SK-N-SH treated with all-trans-retinoic acid at 6 μM for 48 hours (cell line): ENCODE results near the gene MAML3.

Experiments used
- ATAC-seq: fragments of 200-7000 bp; cut with Tn5 transposase; 3 replicates; pipeline ENCODE4 v1.9.1; 2020; ENCODE audit warnings: mild to moderate bottlenecking, moderate library complexity
- ARNTL ChIP-seq: fragments of 450-650 bp; formaldehyde crosslinking; IDR thresholded peaks from 2 replicates; pipeline ENCODE4 v1.5.0; 2020; ENCODE audit warnings: low read depth, mild to moderate bottlenecking, moderate library complexity, borderline replicate concordance
- BACH2 ChIP-seq: fragments of 250-450 bp; sonication (Bioruptor Pico); IDR thresholded peaks from 2 replicates; pipeline ENCODE4 v1.9.0; 2021; ENCODE audit warnings: mild to moderate bottlenecking, borderline replicate concordance
- CSDC2 ChIP-seq: fragments of 250-450 bp; sonication (Bioruptor Pico); IDR thresholded peaks from 2 replicates; pipeline ENCODE4 v1.5.0; 2020; ENCODE audit warnings: mild to moderate bottlenecking, moderate library complexity
- ESRRG ChIP-seq: fragments of 250-450 bp; sonication (Bioruptor Pico); IDR thresholded peaks from 2 replicates; pipeline ENCODE4 v1.6.1; 2021; ENCODE audit warnings: mild to moderate bottlenecking
- GLIS3 ChIP-seq: fragments of 250-450 bp; sonication (Bioruptor Pico); IDR thresholded peaks from 2 replicates; pipeline ENCODE4 v1.5.0; 2020; ENCODE audit warnings: mild to moderate bottlenecking, moderate library complexity
- OSR1 ChIP-seq: fragments of 250-450 bp; sonication (Bioruptor Pico); IDR thresholded peaks from 2 replicates; pipeline ENCODE4 v1.8.0; 2022; ENCODE audit warnings: moderate library complexity, mild to moderate bottlenecking, inconsistent platforms
- RARB ChIP-seq: fragments of 250-450 bp; sonication (Bioruptor Pico); IDR thresholded peaks from 2 replicates; pipeline ENCODE4 v1.8.0; 2021; ENCODE audit warnings: mild to moderate bottlenecking, moderate library complexity
- SNAI2 ChIP-seq: fragments of 250-450 bp; sonication (Bioruptor Pico); IDR thresholded peaks from 2 replicates; pipeline ENCODE4 v1.5.0; 2020; ENCODE audit warnings: mild to moderate bottlenecking, moderate library complexity
- TCF4 ChIP-seq: fragments of 250-450 bp; sonication (Bioruptor Pico); IDR thresholded peaks from 2 replicates; pipeline ENCODE4 v1.8.0; 2021; ENCODE audit warnings: mild to moderate bottlenecking, moderate library complexity, borderline replicate concordance
- ZC3H10 ChIP-seq: fragments of 250-450 bp; sonication (Bioruptor Pico); IDR thresholded peaks from 2 replicates; pipeline ENCODE4 v1.5.1; 2021; ENCODE audit warnings: mild to moderate bottlenecking, moderate library complexity
- ZFP3 ChIP-seq: fragments of 250-450 bp; sonication (Bioruptor Pico); IDR thresholded peaks from 2 replicates; pipeline ENCODE4 v1.5.0; 2020; ENCODE audit warnings: mild to moderate bottlenecking, moderate library complexity
- ZNF565 ChIP-seq: fragments of 450-650 bp; formaldehyde crosslinking; conservative IDR thresholded peaks from 2 replicates; pipeline ENCODE4 v1.5.0; 2020; ENCODE audit warnings: low read depth, mild to moderate bottlenecking, moderate library complexity
- ZNF70 ChIP-seq: fragments of 450-650 bp; formaldehyde crosslinking; IDR thresholded peaks from 2 replicates; pipeline ENCODE4 v1.5.0; 2020; ENCODE audit warnings: mild to moderate bottlenecking, moderate library complexity
- TF ChIP-seq, protein P1 (sequence below): fragments of 250-450 bp; sonication (Bioruptor Pico); IDR thresholded peaks from 2 replicates; pipeline ENCODE4 v1.5.0; 2020; ENCODE audit warnings: mild to moderate bottlenecking, moderate library complexity
- TF ChIP-seq, protein P2 (sequence below): fragments of 250-450 bp; sonication (Bioruptor Pico); IDR thresholded peaks from 2 replicates; pipeline ENCODE4 v1.8.0; 2021; ENCODE audit warnings: low read depth, mild to moderate bottlenecking, moderate library complexity, borderline replicate concordance
- TF ChIP-seq, protein P3 (sequence below): fragments of 250-450 bp; sonication (Bioruptor Pico); IDR thresholded peaks from 2 replicates; pipeline ENCODE4 v1.8.0; 2020; ENCODE audit warnings: mild to moderate bottlenecking, moderate library complexity, borderline replicate concordance
- TF ChIP-seq, protein P4 (sequence below): fragments of 250-450 bp; sonication (Bioruptor Pico); IDR thresholded peaks from 2 replicates; pipeline ENCODE4 v1.5.1; 2020; ENCODE audit warnings: low read depth, mild to moderate bottlenecking, moderate library complexity
- TF ChIP-seq, protein P5 (sequence below): fragments of 250-450 bp; sonication (Bioruptor Pico); IDR thresholded peaks from 2 replicates; pipeline ENCODE4 v1.5.1; 2021; ENCODE audit warnings: mild to moderate bottlenecking, moderate library complexity

MAML3 gene

DNA sequence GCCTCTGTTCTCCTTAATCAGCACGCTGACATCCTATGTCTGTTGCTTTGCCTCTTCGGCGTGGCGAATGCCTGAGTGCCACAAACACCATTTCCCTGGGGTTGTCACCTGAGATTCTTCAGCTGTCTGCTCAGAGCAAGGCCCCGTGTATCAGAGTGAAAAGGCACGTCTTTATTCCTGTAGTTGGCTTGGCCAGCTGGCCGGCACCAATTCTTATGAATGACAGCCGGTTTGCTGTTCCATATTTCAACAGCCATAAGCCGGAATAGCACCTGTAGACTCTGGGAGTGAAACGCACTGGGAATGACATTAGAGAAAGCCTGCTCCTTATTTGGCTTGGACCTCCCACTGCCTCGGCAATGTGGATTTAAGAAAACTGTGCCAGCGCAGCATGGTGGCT, 399.0 kb downstream of the MAML3 start:
- ATAC-seq = no peak
- TF ChIP-seq ARNTL (no peak), GLIS3 (CRISPR knock-in tag) (no peak), ZNF565 (no peak)
- TF ChIP-seq, protein P1, sequence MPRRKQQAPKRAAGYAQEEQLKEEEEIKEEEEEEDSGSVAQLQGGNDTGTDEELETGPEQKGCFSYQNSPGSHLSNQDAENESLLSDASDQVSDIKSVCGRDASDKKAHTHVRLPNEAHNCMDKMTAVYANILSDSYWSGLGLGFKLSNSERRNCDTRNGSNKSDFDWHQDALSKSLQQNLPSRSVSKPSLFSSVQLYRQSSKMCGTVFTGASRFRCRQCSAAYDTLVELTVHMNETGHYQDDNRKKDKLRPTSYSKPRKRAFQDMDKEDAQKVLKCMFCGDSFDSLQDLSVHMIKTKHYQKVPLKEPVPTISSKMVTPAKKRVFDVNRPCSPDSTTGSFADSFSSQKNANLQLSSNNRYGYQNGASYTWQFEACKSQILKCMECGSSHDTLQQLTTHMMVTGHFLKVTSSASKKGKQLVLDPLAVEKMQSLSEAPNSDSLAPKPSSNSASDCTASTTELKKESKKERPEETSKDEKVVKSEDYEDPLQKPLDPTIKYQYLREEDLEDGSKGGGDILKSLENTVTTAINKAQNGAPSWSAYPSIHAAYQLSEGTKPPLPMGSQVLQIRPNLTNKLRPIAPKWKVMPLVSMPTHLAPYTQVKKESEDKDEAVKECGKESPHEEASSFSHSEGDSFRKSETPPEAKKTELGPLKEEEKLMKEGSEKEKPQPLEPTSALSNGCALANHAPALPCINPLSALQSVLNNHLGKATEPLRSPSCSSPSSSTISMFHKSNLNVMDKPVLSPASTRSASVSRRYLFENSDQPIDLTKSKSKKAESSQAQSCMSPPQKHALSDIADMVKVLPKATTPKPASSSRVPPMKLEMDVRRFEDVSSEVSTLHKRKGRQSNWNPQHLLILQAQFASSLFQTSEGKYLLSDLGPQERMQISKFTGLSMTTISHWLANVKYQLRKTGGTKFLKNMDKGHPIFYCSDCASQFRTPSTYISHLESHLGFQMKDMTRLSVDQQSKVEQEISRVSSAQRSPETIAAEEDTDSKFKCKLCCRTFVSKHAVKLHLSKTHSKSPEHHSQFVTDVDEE = no peak
- TF ChIP-seq, protein P2, sequence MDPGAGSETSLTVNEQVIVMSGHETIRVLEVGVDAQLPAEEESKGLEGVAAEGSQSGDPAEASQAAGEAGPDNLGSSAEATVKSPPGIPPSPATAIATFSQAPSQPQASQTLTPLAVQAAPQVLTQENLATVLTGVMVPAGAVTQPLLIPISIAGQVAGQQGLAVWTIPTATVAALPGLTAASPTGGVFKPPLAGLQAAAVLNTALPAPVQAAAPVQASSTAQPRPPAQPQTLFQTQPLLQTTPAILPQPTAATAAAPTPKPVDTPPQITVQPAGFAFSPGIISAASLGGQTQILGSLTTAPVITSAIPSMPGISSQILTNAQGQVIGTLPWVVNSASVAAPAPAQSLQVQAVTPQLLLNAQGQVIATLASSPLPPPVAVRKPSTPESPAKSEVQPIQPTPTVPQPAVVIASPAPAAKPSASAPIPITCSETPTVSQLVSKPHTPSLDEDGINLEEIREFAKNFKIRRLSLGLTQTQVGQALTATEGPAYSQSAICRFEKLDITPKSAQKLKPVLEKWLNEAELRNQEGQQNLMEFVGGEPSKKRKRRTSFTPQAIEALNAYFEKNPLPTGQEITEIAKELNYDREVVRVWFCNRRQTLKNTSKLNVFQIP (CRISPR knock-in tag) = no peak

DNA sequence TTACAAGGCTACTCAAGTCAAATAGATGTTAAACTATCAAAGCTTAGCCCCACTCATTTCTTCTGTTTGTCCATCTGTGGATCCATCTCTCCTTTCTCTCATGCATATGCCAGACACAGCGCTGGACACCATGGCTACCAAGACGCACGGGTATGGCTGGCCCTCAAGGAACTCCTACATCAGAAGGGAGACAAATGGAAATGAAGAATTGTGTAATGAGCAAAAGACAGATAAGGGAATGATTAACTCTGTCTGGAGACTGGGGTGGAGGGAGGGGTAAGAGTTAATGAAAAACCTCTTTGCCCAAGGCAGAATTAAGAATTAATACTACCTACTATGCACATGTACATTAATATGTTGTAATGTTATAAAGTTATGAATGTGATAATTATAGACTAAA, 400.3 kb downstream of the MAML3 start:
- no peak for TF ChIP-seq ESRRG (CRISPR knock-in tag)
- TF ChIP-seq ARNTL = no peak
- no peak for TF ChIP-seq BACH2 (CRISPR knock-in tag)
- TF ChIP-seq, protein P2 (CRISPR knock-in tag) = no peak
- TF ChIP-seq, protein P3, sequence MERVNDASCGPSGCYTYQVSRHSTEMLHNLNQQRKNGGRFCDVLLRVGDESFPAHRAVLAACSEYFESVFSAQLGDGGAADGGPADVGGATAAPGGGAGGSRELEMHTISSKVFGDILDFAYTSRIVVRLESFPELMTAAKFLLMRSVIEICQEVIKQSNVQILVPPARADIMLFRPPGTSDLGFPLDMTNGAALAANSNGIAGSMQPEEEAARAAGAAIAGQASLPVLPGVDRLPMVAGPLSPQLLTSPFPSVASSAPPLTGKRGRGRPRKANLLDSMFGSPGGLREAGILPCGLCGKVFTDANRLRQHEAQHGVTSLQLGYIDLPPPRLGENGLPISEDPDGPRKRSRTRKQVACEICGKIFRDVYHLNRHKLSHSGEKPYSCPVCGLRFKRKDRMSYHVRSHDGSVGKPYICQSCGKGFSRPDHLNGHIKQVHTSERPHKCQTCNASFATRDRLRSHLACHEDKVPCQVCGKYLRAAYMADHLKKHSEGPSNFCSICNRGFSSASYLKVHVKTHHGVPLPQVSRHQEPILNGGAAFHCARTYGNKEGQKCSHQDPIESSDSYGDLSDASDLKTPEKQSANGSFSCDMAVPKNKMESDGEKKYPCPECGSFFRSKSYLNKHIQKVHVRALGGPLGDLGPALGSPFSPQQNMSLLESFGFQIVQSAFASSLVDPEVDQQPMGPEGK (CRISPR knock-in tag) = no peak
- TF ChIP-seq, protein P1 = no peak
- no peak for TF ChIP-seq ZFP3 (CRISPR knock-in tag)
- TF ChIP-seq ZNF565 = no peak
- no peak for TF ChIP-seq TCF4 (CRISPR knock-in tag)
- TF ChIP-seq GLIS3 (CRISPR knock-in tag) = no peak
- TF ChIP-seq ZC3H10 (CRISPR knock-in tag) = no peak
- no peak for TF ChIP-seq RARB (CRISPR knock-in tag)
- TF ChIP-seq OSR1 = no peak
- TF ChIP-seq CSDC2 (CRISPR knock-in tag) = no peak
- TF ChIP-seq SNAI2 (CRISPR knock-in tag) = no peak
- TF ChIP-seq, protein P4, sequence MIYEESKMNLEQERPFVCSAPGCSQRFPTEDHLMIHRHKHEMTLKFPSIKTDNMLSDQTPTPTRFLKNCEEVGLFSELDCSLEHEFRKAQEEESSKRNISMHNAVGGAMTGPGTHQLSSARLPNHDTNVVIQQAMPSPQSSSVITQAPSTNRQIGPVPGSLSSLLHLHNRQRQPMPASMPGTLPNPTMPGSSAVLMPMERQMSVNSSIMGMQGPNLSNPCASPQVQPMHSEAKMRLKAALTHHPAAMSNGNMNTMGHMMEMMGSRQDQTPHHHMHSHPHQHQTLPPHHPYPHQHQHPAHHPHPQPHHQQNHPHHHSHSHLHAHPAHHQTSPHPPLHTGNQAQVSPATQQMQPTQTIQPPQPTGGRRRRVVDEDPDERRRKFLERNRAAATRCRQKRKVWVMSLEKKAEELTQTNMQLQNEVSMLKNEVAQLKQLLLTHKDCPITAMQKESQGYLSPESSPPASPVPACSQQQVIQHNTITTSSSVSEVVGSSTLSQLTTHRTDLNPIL (CRISPR knock-in tag) = no peak
- TF ChIP-seq, protein P5, sequence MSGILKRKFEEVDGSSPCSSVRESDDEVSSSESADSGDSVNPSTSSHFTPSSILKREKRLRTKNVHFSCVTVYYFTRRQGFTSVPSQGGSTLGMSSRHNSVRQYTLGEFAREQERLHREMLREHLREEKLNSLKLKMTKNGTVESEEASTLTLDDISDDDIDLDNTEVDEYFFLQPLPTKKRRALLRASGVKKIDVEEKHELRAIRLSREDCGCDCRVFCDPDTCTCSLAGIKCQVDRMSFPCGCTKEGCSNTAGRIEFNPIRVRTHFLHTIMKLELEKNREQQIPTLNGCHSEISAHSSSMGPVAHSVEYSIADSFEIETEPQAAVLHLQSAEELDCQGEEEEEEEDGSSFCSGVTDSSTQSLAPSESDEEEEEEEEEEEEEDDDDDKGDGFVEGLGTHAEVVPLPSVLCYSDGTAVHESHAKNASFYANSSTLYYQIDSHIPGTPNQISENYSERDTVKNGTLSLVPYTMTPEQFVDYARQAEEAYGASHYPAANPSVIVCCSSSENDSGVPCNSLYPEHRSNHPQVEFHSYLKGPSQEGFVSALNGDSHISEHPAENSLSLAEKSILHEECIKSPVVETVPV (CRISPR knock-in tag) = no peak
- no peak for TF ChIP-seq ZNF70 (CRISPR knock-in tag)
- no peak for ATAC-seq
